Regular cardiac myocyte (primary cell): Measurements from ENCODE around the gene C15orf39. TPM values are rescaled to one million over a fixed set of nuclear protein-coding genes. Genes with fewer than 3 reads are reported as not detected.

ENCODE experiments used
- total RNA-seq: library from RNA; depleted of rRNA; stranded (reverse); fragments of >200 nt; gene quantifications from 2 replicates; pipeline ENCODE4 v1.2.3, GENCODE V29; 2014

Gene C15orf39
- total RNA-seq = 2.3 and 2.5 TPM in 2 replicates

GRCh38 chr15:75201616-75202250 lies at the start of gene C15orf39:
C15orf39 (plus strand) TSS chr15:75201882; CDS start chr15:75206049, 4,167 bp downstream.

GRCh38 chr15:75258034-75258433 lies 56.4 kb downstream of the C15orf39 start, which contains the start of gene GOLGA6C:
GOLGA6C (plus strand) TSS chr15:75258334; CDS start chr15:75258599, 265 bp downstream.

Other genes with a start within 250 kb of the C15orf39 start
- 13.4 and 14.1 TPM in 2 replicates for gene RPP25, start 245.1 kb upstream of the C15orf39 start, total RNA-seq
- 2.3 and 4.0 TPM in 2 replicates for gene SCAMP5, start 206.3 kb upstream of the C15orf39 start, total RNA-seq
- 9.0 and 11.5 TPM in 2 replicates for gene PPCDC, start 178.3 kb upstream of the C15orf39 start, total RNA-seq
- gene GOLGA6C, start 56.5 kb downstream of the C15orf39 start, total RNA-seq = 0.28 TPM in 1 of 2 replicates, not detected in the other
- gene GOLGA6D, start 81.0 kb downstream of the C15orf39 start, total RNA-seq = under 0.01 TPM in 1 of 2 replicates, not detected in the other
- 36.1 and 85.7 TPM in 2 replicates for gene COMMD4, start 134.2 kb downstream of the C15orf39 start, total RNA-seq
- gene NEIL1, start 145.2 kb downstream of the C15orf39 start, total RNA-seq = 1.7 and 7.0 TPM in 2 replicates
- 80.5 and 119 TPM in 2 replicates for gene MAN2C1, start 166.7 kb downstream of the C15orf39 start, total RNA-seq
- gene SIN3A, start 249.8 kb downstream of the C15orf39 start, total RNA-seq = 14.1 and 18.6 TPM in 2 replicates